AG04450 (cell line): ENCODE data around the gene RNF121. TPM values are rescaled to one million over a fixed set of nuclear protein-coding genes. Genes with fewer than 3 reads are reported as not detected.

Source experiments
- CTCF ChIA-PET: fragments of 300-600, 350-600 bp; formaldehyde crosslinking; extraction: SDS; loops from one replicate; lab custom pipeline; 2022; ENCODE audit warnings: antibody characterized with exemption, inconsistent platforms; lab: Charles Lee
- POLR2A ChIA-PET: fragments of 350-600 bp; formaldehyde crosslinking; extraction: SDS; loops from one replicate; lab custom pipeline; 2021; ENCODE audit warnings: antibody characterized with exemption, inconsistent platforms; lab: Yijun Ruan, JAX
- DNase-seq: peaks from one replicate; pipeline ENCODE4 v3.0.0-alpha.2; 2011; ENCODE audit warnings: low read depth, low spot score
- H3K27ac ChIP-seq: one replicate; pipeline ENCODE4 v1.5.1; 2012; ENCODE audit warnings: low read depth, low read length, control low read depth
- H3K27me3 ChIP-seq: one replicate; pipeline ENCODE4 v1.6.0; 2012; ENCODE audit warnings: low read length; ENCODE audit not compliant: control insufficient read depth, insufficient read depth
- H3K4me3 ChIP-seq: 2 replicates; pipeline ENCODE4 v1.5.1; 2011; ENCODE audit warnings: mild to moderate bottlenecking, low read depth, low read length, control low read depth
- H3K9me3 ChIP-seq: 2 replicates; pipeline ENCODE4 v1.5.1; 2012; ENCODE audit warnings: low read length; ENCODE audit not compliant: control insufficient read depth, insufficient read depth
- CTCF ChIP-seq: IDR thresholded peaks from 2 replicates; pipeline ENCODE4 v1.5.1; 2011; ENCODE audit warnings: low read depth, low read length, control low read depth, inconsistent platforms
- polyA plus RNA-seq: library from polyadenylated mRNA; depleted of rRNA; stranded (reverse); fragments of >200 nt; gene quantifications from 2 replicates; pipeline ENCODE4 v1.2.3, GENCODE V29; 2011

RNF121 gene
- polyA plus RNA-seq, 1 experiment: 47.8 TPM

- H3K27ac ChIP-seq: peak within 1 kb of the TSS; percentile 31
- TF ChIP-seq CTCF: no peak
- peak within 1 kb of the TSS; percentile 17; the same call in 1 of the 2 replicates for H3K4me3 ChIP-seq
- ChIA-PET CTCF (interaction anchor here (1.9 to 4.1 kb wide), 2 partner anchors 21 to 27 kb away, joined by 8 to 18 read pairs; no protein-coding TSS in a partner anchor), POLR2A (interaction anchor here (0.5 kb wide), 1 partner anchor 12 kb away, joined by 6 read pairs; no protein-coding TSS in a partner anchor)
- no peaks in the 10 kb centered on the region for H3K27me3 ChIP-seq
- H3K9me3 ChIP-seq: no peaks in the 10 kb centered on the region
- DNase-seq: no peak
Observed at GRCh38 chr11:71998649-71999310, 69.9 kb downstream of the RNF121 start, which contains the start of gene IL18BP. TSS of gene IL18BP (plus strand) at chr11:71998909. CDS start at chr11:71999985, 1,076 bp downstream.

- TF ChIP-seq CTCF: no peak
- no peaks in the 10 kb centered on the region for H3K27me3 ChIP-seq
- POLR2A ChIA-PET: interaction anchor here (0.5 to 1.4 kb wide), 3 partner anchors 13 to 16 kb away, joined by 4 to 6 read pairs (median 4); no protein-coding TSS in a partner anchor
- H3K9me3 ChIP-seq: no peaks in the 10 kb centered on the region
- CTCF ChIA-PET: interaction anchor here (0.8 to 4.1 kb wide), 4 partner anchors 22 to 92 kb away, joined by 3 to 18 read pairs (median 6); no protein-coding TSS in a partner anchor
- H3K27ac ChIP-seq: peak overlapping the region; percentile 31
- H3K4me3 ChIP-seq: peak overlapping the region; percentile 17; the same call in 1 of the 2 replicates
- DNase-seq: no peak
Observed at GRCh38 chr11:71999362-71999761, 70.5 kb downstream of the RNF121 start.

GRCh38 chr11:71999798-72000197 is 71.0 kb downstream of the RNF121 start:
- Histone ChIP-seq H3K27me3 (no peaks in the 10 kb centered on the region), H3K27ac (no peak overlapping the region), H3K4me3 (no peak overlapping the region), H3K9me3 (no peaks in the 10 kb centered on the region)
- no peak for DNase-seq
- ChIA-PET POLR2A (interaction anchor here (1.3 to 1.4 kb wide), 2 partner anchors 14 to 16 kb away, joined by 4 read pairs; no protein-coding TSS in a partner anchor), CTCF (interaction anchor here (0.8 to 4.1 kb wide), 4 partner anchors 22 to 92 kb away, joined by 3 to 18 read pairs (median 6); no protein-coding TSS in a partner anchor)
- no peak for TF ChIP-seq CTCF

- Histone ChIP-seq H3K27me3 (no peaks in the 10 kb centered on the region), H3K4me3 (no peak overlapping the region), H3K9me3 (no peaks in the 10 kb centered on the region), H3K27ac (no peak overlapping the region)
- ChIA-PET CTCF (interaction anchor here (0.8 to 4.1 kb wide), 4 partner anchors 23 to 91 kb away, joined by 3 to 18 read pairs (median 6); no protein-coding TSS in a partner anchor), POLR2A (interaction anchor here (1.3 to 1.4 kb wide), 2 partner anchors 13 to 15 kb away, joined by 4 read pairs; no protein-coding TSS in a partner anchor)
- DNase-seq: no peak
- no peak for TF ChIP-seq CTCF
Observed at GRCh38 chr11:72000202-72000867, 71.5 kb downstream of the RNF121 start.
